CD14-positive monocyte (primary cell): Measurements from ENCODE around the gene DUSP16. TPM values are rescaled to one million over a fixed set of nuclear protein-coding genes. Genes with fewer than 3 reads are reported as not detected.
A peak's percentile ranks its signal among the peaks of the same experiment; 100 is the strongest.

Source experiments
- DNase-seq, 3 donors: peaks; one replicate each; pipeline ENCODE4 v3.0.0-alpha.2; 2011 to 2022
- H2AFZ ChIP-seq: 2 replicates; pipeline ENCODE4 v1.6.0; 2012; ENCODE audit warnings: mild to moderate bottlenecking, low read depth, low read length, inconsistent platforms; ENCODE audit not compliant: insufficient read depth, poor library complexity, severe bottlenecking
- H3K27ac ChIP-seq, 2 donors: 1 replicate in 1 of 2; 2 replicates in 1 of 2; pipeline ENCODE4 v1.5.1; 2012 to 2013; ENCODE audit warnings: low read length in 2 of 2, control low read depth in 1 of 2, inconsistent platforms in 1 of 2, low read depth in 1 of 2, mild to moderate bottlenecking in 1 of 2
- H3K27me3 ChIP-seq, 2 donors: one replicate each; pipeline versions ENCODE4 v1.6.0 to v1.6.1; 2011 to 2013; ENCODE audit warnings: low read length in 2 of 2; ENCODE audit not compliant: control insufficient read depth in 2 of 2, insufficient read depth in 2 of 2
- H3K36me3 ChIP-seq, 2 donors: replicated peaks in 1 of 2; 1 replicate in 1 of 2; 2 replicates in 1 of 2; pipeline versions ENCODE4 v1.5.1 to v1.6.1; 2012 to 2013; ENCODE audit warnings: low read length in 2 of 2, control low read depth in 1 of 2, inconsistent platforms in 1 of 2, mild to moderate bottlenecking in 1 of 2; ENCODE audit not compliant: insufficient read depth in 2 of 2, control insufficient read depth in 1 of 2
- H3K4me1 ChIP-seq, 2 donors: 1 replicate in 1 of 2; 2 replicates in 1 of 2; pipeline versions ENCODE4 v1.5.1 to v1.6.1; 2012 to 2013; ENCODE audit warnings: low read length in 2 of 2, control low read depth in 1 of 2, inconsistent platforms in 1 of 2, mild to moderate bottlenecking in 1 of 2, moderate library complexity in 1 of 2; ENCODE audit not compliant: insufficient read depth in 2 of 2, control insufficient read depth in 1 of 2
- H3K4me2 ChIP-seq: replicated peaks from 2 replicates; pipeline ENCODE3; 2012; ENCODE audit warnings: low read length, moderate library complexity, mild to moderate bottlenecking; ENCODE audit not compliant: poor library complexity, severe bottlenecking; ENCODE audit errors: extremely low read depth
- H3K4me3 ChIP-seq, 3 experiments: fragments of 200-600 bp in 1 of 3; sonication (generic) in 1 of 3; replicated peaks in 1 of 3; 1 replicate in 2 of 3; 2 replicates in 1 of 3; pipeline ENCODE4 v1.5.1; 2011 to 2013; ENCODE audit warnings: low read length in 3 of 3, mild to moderate bottlenecking in 3 of 3, control low read depth in 2 of 3, low read depth in 2 of 3, inconsistent platforms in 1 of 3, moderate library complexity in 1 of 3
- H3K79me2 ChIP-seq: 2 replicates; pipeline ENCODE4 v1.6.0; 2012; ENCODE audit warnings: mild to moderate bottlenecking, control low read depth, inconsistent platforms, low read length, moderate library complexity; ENCODE audit not compliant: insufficient read depth
- H3K9ac ChIP-seq: 2 replicates; pipeline ENCODE4 v1.6.0; 2017; ENCODE audit warnings: low read length, mild to moderate bottlenecking; ENCODE audit not compliant: insufficient read depth, poor library complexity, severe bottlenecking
- H3K9me3 ChIP-seq, 2 donors: replicated peaks in 1 of 2; 1 replicate in 1 of 2; 2 replicates in 1 of 2; pipeline versions ENCODE4 v1.5.1 to v1.6.1; 2012 to 2013; ENCODE audit warnings: low read length in 2 of 2, control low read depth in 1 of 2; ENCODE audit not compliant: control insufficient read depth in 1 of 2, insufficient read depth in 1 of 2
- H4K20me1 ChIP-seq: 2 replicates; pipeline ENCODE4 v1.6.0; 2012; ENCODE audit warnings: mild to moderate bottlenecking, low read length, control low read depth, moderate library complexity; ENCODE audit not compliant: insufficient read depth
- H3K27ac Mint-ChIP-seq, 7 donors: one replicate each; pipeline ENCODE4 v1.8.0; 2020; ENCODE audit warnings: mild to moderate bottlenecking in 7 of 7, mixed read lengths in 7 of 7, moderate library complexity in 6 of 7, inconsistent platforms in 2 of 7
- H3K27me3 Mint-ChIP-seq, 3 donors: one replicate each; pipeline ENCODE4 v1.8.0; 2021 to 2022; ENCODE audit warnings: low read depth in 3 of 3, mild to moderate bottlenecking in 3 of 3, mixed read lengths in 3 of 3, moderate library complexity in 3 of 3, inconsistent platforms in 1 of 3
- H3K36me3 Mint-ChIP-seq, 2 donors: one replicate each; pipeline ENCODE4 v1.8.0; 2020; ENCODE audit warnings: mixed read lengths in 2 of 2, inconsistent platforms in 1 of 2, mild to moderate bottlenecking in 1 of 2
- H3K4me1 Mint-ChIP-seq: one replicate; pipeline ENCODE4 v1.8.0; 2020; ENCODE audit warnings: mild to moderate bottlenecking, mixed read lengths
- H3K4me3 Mint-ChIP-seq, 2 donors: one replicate each; pipeline ENCODE4 v1.8.0; 2020; ENCODE audit warnings: mild to moderate bottlenecking in 2 of 2, mixed read lengths in 2 of 2, moderate library complexity in 1 of 2
- H3K9me3 Mint-ChIP-seq, 7 donors: one replicate each; pipeline ENCODE4 v1.8.0; 2020 to 2022; ENCODE audit warnings: mixed read lengths in 7 of 7, mild to moderate bottlenecking in 6 of 7, moderate library complexity in 6 of 7, inconsistent platforms in 2 of 7
- WGBS: methylation state at CpG from one replicate; pipeline ENCODE4 v1.1.5; 2013; ENCODE audit warnings: missing lambda C conversion rate; ENCODE audit not compliant: insufficient coverage; 5-methylcytosine and 5-hydroxymethylcytosine counted together
- intact Hi-C, 2 donors: fragments of 100-400 bp; cut with micrococcal nuclease; formaldehyde crosslinking; loops; one replicate each; pipeline versions ENCODE4 v1.15.0 to v1.15.1; 2023
- polyA plus RNA-seq, 3 donors: library from polyadenylated mRNA; depleted of rRNA in 1 of 3; unstranded in 2 of 3; stranded (reverse) in 1 of 3; fragments of 300-500 nt in 2 of 3; fragments of >200 nt in 1 of 3; fragmentation: Illumina TruSeq in 2 of 3; gene quantifications; 1 replicate in 2 of 3; 2 replicates in 1 of 3; pipeline ENCODE4 v1.2.3, GENCODE V29; 2012 to 2021
- TF ChIP-seq, protein P1 (sequence below): fragments of 200-600 bp; IDR thresholded peaks from one replicate; pipeline ENCODE4 v1.8.0; 2022; ENCODE audit warnings: antibody characterized with exemption, mild to moderate bottlenecking

The DUSP16 gene
- polyA plus RNA-seq, 3 donors: 0.04 to 0.46 (median 0.27) TPM

DNA sequence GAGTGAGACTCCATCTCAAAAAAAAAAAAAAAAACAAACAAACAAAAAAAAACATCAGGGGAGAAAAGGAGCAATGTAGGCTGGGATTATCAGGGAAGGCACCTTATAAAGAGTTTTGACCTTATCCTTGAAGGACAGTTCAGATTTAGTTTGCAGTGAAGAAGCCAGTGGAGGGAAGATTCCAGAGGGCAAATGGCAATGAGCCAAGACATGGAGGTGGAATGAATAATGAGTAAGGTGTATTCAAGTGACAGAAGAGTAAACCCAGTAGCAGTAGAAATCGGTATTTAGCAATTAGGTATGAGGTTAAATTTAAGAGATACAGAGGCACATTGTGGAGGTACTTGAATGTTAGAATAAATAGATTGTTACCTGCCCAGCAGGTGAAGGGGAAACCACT is 2.2 kb upstream of the DUSP16 start:
- peak overlapping the region in 2 of 7 donors; percentile 49 to 60 for H3K27ac Mint-ChIP-seq

DNA sequence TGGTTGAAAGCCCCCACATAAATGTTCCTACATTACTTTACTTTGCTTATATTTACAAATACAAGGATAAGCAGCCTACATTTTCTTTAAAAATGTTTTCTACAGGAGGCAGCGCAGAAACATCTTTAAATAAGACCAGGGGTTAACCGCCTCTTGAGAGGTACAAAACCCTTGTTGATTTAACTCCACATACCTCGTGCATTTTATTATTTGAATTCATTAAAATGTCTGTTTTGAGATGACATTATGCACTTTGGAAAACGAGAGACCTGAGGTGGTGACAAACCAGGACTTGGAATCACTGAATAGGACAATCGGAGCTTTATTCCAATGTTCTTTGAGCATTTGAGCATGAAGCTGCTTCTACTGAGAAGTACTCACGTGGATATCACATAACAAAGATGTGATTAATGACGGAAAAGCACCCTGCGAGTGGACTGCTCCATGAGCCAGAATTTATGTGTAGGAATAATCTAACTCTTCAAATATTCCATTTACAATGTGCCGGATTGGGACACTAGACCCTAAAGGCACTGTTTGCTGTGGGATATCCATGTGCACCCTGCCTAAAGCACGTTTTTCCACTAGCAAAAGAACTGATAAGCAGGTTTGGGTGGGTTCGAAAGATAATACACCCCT is 746 bp upstream of the DUSP16 start:
- no peaks in the 10 kb centered on the region for H3K36me3 ChIP-seq
- no peaks in the 10 kb centered on the region for H4K20me1 ChIP-seq
- peak overlapping the region; percentile 80 for H2AFZ ChIP-seq
- peak overlapping the region; percentile 87 for H3K4me2 ChIP-seq
- TF ChIP-seq, protein P1, sequence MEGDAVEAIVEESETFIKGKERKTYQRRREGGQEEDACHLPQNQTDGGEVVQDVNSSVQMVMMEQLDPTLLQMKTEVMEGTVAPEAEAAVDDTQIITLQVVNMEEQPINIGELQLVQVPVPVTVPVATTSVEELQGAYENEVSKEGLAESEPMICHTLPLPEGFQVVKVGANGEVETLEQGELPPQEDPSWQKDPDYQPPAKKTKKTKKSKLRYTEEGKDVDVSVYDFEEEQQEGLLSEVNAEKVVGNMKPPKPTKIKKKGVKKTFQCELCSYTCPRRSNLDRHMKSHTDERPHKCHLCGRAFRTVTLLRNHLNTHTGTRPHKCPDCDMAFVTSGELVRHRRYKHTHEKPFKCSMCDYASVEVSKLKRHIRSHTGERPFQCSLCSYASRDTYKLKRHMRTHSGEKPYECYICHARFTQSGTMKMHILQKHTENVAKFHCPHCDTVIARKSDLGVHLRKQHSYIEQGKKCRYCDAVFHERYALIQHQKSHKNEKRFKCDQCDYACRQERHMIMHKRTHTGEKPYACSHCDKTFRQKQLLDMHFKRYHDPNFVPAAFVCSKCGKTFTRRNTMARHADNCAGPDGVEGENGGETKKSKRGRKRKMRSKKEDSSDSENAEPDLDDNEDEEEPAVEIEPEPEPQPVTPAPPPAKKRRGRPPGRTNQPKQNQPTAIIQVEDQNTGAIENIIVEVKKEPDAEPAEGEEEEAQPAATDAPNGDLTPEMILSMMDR: no peak
- Mint-ChIP-seq H3K4me1 (peaks cover 14% of the 10 kb centered on the region), H3K9me3 (peaks cover 0 to 8% (median 6%) of the 10 kb centered on the region in 7 donors), H3K4me3 (peak overlapping the region; percentile 77 to 84), H3K27ac (peak overlapping the region in 1 of 7 donors; percentile 77), H3K36me3 (no peaks in the 10 kb centered on the region), H3K27me3 (peaks cover 2 to 4% (median 3%) of the 10 kb centered on the region in 3 donors)
- H3K27ac ChIP-seq: peak overlapping the region in 1 of 2 donors; percentile 23
- H3K79me2 ChIP-seq: no peaks in the 10 kb centered on the region
- WGBS: 79% methylated on average over 2 of the region's 11 CpGs
- H3K4me3 ChIP-seq: peak overlapping the region; percentile 60 to 82 (median 76)
- no peaks in the 10 kb centered on the region for H3K27me3 ChIP-seq
- H3K9me3 ChIP-seq: peaks cover 0 to 3% of the 10 kb centered on the region in 2 donors
- intact Hi-C loops: loop anchor here (5.0 to 10.0 kb wide), 6 partner anchors 49 to 181 kb away; partner anchors contain the start of genes CDKN1B (in 1 of the 2) and CREBL2 (in 1 of the 2)
- DNase-seq: no peak
- peaks cover 15% of the 10 kb centered on the region in 2 donors for H3K4me1 ChIP-seq
- peak overlapping the region; percentile 68 for H3K9ac ChIP-seq

More for the DNA sequence above, 2.2 kb upstream of the DUSP16 start:
- no peak overlapping the region for H3K9ac ChIP-seq
- peaks cover 15% of the 10 kb centered on the region in 2 donors for H3K4me1 ChIP-seq
- TF ChIP-seq, protein P1: no peak
- H3K79me2 ChIP-seq: no peaks in the 10 kb centered on the region
- DNase-seq: no peak
- H4K20me1 ChIP-seq: no peaks in the 10 kb centered on the region
- Mint-ChIP-seq H3K4me1 (peaks cover 14% of the 10 kb centered on the region), H3K4me3 (no peak overlapping the region), H3K36me3 (no peaks in the 10 kb centered on the region), H3K27me3 (peaks cover 2% of the 10 kb centered on the region in 3 donors), H3K9me3 (peaks cover 0 to 8% (median 6%) of the 10 kb centered on the region in 7 donors)
- no peak overlapping the region for H2AFZ ChIP-seq
- H3K4me3 ChIP-seq: no peak overlapping the region
- intact Hi-C loops: loop anchor here (2.0 to 10.0 kb wide), 7 partner anchors 47 to 186 kb away; partner anchors contain the start of genes CDKN1B (in 1 of the 2) and CREBL2 (in 1 of the 2)
- H3K27ac ChIP-seq: no peak overlapping the region
- H3K36me3 ChIP-seq: no peaks in the 10 kb centered on the region
- H3K9me3 ChIP-seq: peaks cover 0 to 3% of the 10 kb centered on the region in 2 donors
- no peaks in the 10 kb centered on the region for H3K27me3 ChIP-seq
- WGBS: no CpG with 5 or more reads among the region's 1 CpG
- no peak overlapping the region for H3K4me2 ChIP-seq
